GF-D8 (cell line): ENCODE measurements around the gene KCTD14.
"Not testable (repeated sequence)": the region's sequence is repeated elsewhere in the genome, so short reads cannot be mapped to it uniquely, and the experiment has no call there.

Source experiments
- DNase-seq: peaks from one replicate; lab custom pipeline; 2025; lab: John Stamatoyannopoulos, UW

Gene KCTD14

DNA sequence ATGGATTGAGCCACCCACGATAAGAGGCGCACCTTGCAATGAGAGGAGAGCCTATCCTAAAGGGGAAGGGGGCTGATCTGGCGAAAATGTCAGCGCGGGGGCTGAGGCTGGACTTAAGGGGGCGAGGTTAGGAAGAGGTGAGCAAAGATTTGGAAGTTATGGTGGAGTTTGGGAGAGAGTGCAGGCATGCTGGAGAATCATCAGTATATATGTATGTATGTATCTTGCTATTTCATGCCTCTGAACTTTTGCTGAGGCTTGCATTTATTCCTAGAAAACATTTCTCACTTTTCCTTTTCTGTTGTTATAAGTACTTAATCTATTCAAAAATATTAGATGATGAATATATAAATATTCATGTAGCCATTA lies 23.4 kb upstream of the KCTD14 start:
- DNase-seq, result no peak

DNA sequence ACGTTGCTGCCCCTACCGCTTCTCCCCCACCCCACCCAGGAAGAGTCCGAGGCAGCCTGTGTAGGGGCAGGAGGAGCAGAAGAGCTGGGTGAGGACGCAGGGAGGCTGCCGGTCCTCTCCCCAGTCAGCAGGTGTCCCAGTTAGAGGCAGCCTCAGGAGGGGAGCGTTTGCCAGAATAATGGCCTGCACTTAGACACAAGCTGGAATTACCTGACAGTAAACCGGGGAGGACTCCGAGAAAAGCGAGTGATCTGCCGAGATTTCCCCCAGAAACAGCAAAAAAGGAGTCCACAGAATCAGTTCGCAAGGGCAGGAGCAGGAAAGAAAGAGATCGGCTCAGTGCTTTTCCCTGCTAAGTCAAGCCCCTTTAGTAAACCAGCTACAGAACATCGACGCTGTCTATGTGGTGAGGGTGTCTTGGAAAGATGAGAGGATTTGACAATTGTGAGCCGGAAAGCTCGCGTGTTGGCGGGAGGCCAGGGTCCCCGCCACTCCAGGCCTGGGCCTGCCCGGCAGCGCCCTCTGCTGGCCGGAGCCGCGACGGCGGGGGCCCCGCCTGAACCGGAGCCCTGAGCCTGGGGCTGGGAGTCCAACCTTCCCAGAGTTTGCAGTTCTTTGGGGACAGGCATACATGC lies 22.9 kb upstream of the KCTD14 start:
- DNase-seq, result no peak

DNA sequence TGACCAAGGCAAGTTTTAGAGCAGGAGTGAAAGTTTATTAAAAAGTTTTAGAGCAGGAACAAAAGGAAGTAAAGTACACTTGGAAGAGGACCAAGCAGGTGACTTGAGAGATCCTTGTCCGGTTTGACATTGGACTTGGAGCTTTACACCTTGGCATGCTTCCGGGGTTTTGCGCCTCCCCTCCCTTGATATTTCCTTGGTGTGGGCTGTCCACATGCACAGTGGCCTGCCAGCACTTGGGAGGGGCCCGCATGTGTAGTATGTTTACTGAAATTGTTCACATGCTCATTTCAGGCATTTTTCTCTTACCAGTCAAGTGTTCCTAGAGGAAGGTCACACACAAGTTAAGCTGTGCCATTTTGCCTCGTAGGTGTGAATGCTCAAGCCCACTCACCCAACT lies 21.6 kb upstream of the KCTD14 start:
- DNase-seq, result no peak

- no peak for DNase-seq
Observed at GRCh38 chr11:78041843-78042440, 18.9 kb upstream of the KCTD14 start.

DNA sequence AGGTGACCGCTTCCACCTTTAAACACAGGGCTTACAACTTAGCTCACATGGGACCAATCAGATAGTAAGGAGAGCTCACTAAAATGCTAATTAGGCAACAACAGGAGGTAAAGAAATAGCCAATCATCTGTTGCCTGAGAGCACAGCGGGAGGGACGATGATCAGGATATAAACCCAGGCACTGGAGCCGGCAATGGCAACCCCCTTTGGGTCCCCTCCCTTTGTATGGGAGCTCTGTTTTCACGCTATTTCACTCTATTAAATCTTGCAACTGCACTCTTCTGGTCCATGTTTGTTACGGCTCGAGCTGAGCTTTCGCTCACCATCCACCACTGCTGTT lies 18.3 kb upstream of the KCTD14 start:
- not testable (repeated sequence) for DNase-seq

DNA sequence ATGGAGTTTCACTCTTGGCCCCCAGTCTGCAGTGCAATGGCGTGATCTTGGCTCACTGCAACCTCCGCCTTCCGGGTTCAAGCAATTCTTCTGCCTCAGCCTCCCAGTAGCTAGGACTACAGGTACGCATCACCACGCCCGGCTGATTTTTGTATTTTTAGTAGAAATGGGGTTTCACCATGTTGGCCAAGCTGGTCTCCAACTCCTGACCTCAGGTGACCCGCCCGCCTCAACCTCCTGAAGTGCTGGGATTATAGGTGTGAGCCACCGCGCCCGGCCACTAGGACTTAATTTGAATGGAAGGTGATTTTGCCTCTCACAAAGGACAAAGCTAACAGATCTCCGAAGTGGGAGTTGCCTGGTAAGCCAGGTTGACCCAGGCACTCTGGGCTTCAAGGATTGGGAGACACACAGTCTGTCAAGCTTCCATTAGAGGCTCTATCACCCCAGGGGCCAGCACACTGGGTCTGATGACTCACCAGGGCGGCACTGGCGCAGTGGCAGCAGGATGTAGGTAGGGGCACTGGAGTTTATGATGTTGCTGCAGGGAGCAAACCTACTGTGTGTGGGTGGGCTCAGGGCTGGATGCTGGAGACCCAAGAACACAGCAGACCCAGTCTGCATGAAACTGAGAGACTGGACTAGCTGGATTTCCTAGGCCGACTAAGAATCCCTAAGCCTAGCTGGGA lies 17.8 kb upstream of the KCTD14 start:
- no peak for DNase-seq

- DNase-seq, result peak; percentile 71
Observed at GRCh38 chr11:78039919-78040671, 17.0 kb upstream of the KCTD14 start.

DNA sequence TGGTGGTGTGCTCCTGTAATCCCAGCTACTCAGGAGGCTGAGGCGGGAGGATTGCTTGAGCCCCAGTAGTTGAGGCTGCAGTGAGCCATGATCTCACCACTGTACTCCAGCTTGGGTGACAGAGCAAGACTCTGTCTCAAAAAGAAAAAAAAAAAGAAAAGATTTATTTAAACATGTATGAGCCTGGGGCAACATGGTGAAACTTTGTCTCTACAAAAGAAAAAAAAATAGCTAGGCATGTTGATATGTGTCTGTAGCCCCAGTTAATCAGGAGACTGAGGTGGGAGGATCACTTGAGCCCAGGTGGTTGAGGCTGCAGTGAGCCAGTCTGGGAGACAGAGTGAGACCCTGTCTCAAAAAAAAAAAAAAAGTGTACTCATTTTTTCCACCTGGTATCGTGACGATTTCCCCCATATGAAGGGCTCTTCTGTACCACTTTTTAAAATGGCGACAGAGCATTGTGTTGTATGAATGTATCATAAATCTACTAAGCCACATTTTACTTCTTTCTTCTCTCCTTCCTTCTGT lies 16.4 kb upstream of the KCTD14 start:
- no peak for DNase-seq

- no peak for DNase-seq
Observed at GRCh38 chr11:78038697-78039313, 15.7 kb upstream of the KCTD14 start.

DNA sequence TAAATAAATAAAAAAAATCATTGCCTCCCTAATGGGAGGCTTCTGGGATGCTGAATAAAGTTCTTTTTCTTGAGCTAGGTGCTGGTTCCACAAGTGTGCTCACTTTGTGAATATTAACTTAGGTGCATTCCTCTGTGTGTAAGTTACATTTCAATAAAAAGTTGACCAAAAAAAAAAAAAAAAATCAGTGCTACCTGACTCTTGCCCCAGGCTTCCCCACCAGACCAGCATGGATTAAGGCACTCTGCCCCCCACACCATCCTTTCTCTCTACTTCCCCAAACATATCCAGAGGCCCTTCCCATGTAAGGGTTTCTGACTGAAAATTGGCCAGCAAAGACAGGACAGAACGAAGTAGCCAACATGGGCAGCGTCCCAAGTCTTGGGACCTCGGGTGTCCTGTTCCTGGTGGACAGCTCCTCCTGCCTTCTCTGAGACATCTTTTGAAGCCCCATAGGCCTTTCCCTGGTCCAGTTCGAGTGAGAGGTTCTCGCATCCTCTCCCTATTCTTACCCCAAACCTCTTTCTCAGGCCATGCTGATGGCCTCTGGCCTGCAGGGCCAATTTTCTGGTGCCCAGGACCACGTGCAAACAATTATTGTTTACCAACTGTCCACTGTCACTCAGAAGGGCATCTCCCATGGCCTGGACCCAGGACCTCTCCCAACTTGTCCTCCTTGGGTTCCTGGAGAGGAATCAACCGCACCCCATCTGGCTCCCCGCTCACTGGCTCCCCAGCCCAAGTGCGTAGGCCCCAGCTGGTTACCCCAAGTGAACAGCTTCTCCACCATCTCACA lies 14.9 kb upstream of the KCTD14 start:
- no peak for DNase-seq

- DNase-seq, result no peak
Observed at GRCh38 chr11:78037056-78037455, 14.0 kb upstream of the KCTD14 start.

- DNase-seq, result no peak
Observed at GRCh38 chr11:78036313-78036712, 13.2 kb upstream of the KCTD14 start.

GRCh38 chr11:78034623-78035022 lies 11.5 kb upstream of the KCTD14 start:
- DNase-seq, result no peak

- DNase-seq, result no peak
Observed at GRCh38 chr11:78033040-78033439, 10.0 kb upstream of the KCTD14 start.

GRCh38 chr11:78032090-78032489 lies 9.0 kb upstream of the KCTD14 start:
- DNase-seq, result no peak

DNA sequence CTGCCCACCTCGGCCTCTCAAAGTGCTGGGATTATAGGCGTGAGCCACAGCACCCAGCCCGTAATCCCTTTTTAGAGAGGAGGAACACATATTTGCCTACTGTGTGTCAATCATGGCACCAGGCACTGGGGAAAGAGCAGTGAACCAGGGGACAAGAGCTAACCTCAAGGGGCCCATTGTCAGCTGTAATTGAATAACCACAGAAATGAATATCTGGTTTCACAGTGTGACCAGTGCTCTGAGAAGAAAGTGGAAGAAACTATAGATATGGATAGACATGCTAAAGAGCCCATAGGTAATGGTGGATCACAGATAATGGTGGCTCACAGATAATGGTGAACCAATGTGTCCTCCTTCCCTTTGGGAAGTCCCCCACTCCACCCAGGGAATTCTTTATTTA lies 8.6 kb upstream of the KCTD14 start:
- no peak for DNase-seq

DNA sequence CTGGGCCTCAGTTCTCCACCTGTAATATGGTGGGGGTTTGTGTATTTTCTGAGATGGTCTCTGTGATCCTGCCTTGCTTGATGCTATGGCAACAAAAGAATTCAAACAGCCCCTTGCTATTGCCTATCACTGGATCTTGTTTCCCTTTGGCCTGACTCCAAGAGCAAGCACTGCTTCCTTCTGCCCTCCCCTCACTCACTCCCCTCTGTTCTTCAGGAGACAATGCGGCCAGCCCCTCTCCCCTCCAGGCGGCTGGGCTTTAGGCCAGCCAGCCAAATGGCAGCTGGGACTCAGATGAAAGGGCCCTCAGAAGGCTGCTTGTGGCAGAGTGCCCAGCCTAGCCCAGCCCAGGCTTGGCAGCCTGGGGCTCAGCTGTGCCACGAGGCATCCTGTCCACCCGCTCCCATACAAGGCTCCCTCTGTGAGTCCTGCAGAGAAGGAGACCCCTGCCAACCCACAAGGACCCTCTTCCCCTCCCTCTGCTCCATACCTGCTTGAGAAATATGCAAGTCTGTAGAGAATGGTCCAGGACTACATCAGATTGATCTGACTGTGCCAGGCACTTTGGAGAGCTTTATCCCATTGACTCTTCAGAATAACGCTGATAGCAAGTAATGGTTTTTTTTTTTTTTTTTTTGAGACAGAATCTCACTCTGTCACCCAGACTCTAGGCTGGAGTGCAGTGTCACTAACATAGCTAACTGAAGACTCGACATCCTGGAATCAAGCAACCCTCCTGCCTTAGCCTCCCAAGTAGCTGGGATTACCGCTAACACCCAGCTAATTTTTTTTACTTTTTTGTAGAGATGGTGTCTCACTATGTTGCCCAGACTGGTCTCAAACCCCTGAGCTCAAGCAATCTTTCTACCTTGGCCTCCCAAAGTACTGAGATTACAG lies 7.6 kb upstream of the KCTD14 start:
- no peak for DNase-seq

DNA sequence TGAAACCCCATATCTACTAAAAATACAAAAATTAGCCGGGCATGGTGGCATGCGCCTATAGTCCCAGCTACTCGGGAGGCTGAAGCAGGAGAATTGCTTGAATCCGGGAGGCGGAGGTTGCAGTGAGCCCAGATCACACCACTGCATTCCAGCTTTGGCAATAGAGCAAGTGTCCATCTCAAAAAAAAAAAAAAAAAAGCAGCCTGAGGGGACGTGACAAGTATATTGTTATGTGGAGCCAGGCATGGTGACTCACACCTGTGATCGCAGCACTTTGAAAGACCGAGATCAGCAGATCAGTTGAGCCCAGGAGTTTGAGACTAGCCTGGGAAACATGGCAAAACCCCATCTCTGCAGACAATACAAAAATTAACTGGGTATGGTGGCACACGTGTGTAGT lies 5.3 kb upstream of the KCTD14 start:
- not testable (repeated sequence) for DNase-seq

GRCh38 chr11:78027759-78028158 lies 4.7 kb upstream of the KCTD14 start:
- DNase-seq, result no peak

- no peak for DNase-seq
Observed at GRCh38 chr11:78025378-78025777, 2.3 kb upstream of the KCTD14 start.
